Measurements from ENCODE around the gene LMTK3. TPM values are rescaled to one million over a fixed set of nuclear protein-coding genes. Genes with fewer than 3 reads are reported as not detected.

LMTK3 gene
- total and polyA plus RNA-seq, 2 of the 13 experiments (the other 11 are each of a cell fraction or from before 2014, with no cell fraction given) = 0.18 to 0.29 TPM

GRCh38 chr19:48496959-48497727 is 14.5 kb downstream of the LMTK3 start (continued):
- TF ChIP-seq, protein P1, sequence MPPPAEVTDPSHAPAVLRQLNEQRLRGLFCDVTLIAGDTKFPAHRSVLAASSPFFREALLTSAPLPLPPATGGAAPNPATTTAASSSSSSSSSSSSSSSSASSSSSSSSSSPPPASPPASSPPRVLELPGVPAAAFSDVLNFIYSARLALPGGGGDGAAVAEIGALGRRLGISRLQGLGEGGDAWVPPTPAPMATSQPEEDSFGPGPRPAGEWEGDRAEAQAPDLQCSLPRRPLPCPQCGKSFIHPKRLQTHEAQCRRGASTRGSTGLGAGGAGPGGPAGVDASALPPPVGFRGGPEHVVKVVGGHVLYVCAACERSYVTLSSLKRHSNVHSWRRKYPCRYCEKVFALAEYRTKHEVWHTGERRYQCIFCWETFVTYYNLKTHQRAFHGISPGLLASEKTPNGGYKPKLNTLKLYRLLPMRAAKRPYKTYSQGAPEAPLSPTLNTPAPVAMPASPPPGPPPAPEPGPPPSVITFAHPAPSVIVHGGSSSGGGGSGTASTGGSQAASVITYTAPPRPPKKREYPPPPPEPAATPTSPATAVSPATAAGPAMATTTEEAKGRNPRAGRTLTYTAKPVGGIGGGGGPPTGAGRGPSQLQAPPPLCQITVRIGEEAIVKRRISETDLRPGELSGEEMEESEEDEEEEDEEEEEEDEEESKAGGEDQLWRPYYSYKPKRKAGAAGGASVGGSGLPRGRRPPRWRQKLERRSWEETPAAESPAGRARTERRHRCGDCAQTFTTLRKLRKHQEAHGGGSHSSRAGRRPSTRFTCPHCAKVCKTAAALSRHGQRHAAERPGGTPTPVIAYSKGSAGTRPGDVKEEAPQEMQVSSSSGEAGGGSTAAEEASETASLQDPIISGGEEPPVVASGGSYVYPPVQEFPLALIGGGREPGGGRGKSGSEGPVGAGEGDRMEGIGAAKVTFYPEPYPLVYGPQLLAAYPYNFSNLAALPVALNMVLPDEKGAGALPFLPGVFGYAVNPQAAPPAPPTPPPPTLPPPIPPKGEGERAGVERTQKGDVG (CRISPR knock-in tag; IDR thresholded peaks at IDR 0.05; ENCODE audit: borderline replicate concordance) = 0 out of 2 replicates have a peak, but pooled peaks have one; percentile 36
- TF ChIP-seq GPN1 (CRISPR knock-in tag; IDR thresholded peaks at IDR 0.05; ENCODE audit: borderline replicate concordance) (no peak), STAT6 (CRISPR knock-in tag; IDR thresholded peaks at IDR 0.05; ENCODE audit: borderline replicate concordance) (no peak), KLF9 (CRISPR knock-in tag; IDR thresholded peaks at IDR 0.05; ENCODE audit: low read depth) (no peak), ZNF350 (CRISPR knock-in tag; IDR thresholded peaks at IDR 0.05; ENCODE audit: borderline replicate concordance, low read depth) (no peak), HOXA3 (CRISPR knock-in tag; IDR thresholded peaks at IDR 0.05) (no peak), ZBTB7A (CRISPR knock-in tag; IDR thresholded peaks at IDR 0.05) (peak; percentile 34; the same call in 1 of the 2 replicates), CTCF (CRISPR knock-in tag; IDR thresholded peaks at IDR 0.05) (peak; percentile 10; the same call in 1 of the 2 replicates), ZNF552 (CRISPR knock-in tag; IDR thresholded peaks at IDR 0.05; ENCODE audit: borderline replicate concordance) (no peak), YEATS2 (CRISPR knock-in tag; IDR thresholded peaks at IDR 0.05; ENCODE audit: borderline replicate concordance) (no peak), CEBPG (CRISPR knock-in tag; IDR thresholded peaks at IDR 0.05) (no peak), POLR2AphosphoS2 (IDR thresholded peaks at IDR 0.05; ENCODE audit: low read depth, low read length) (no peak), RBM39 (IDR thresholded peaks at IDR 0.05; ENCODE audit: low read depth, low read length, poor library complexity, severe bottlenecking) (no peak), HOXA5 (CRISPR knock-in tag; IDR thresholded peaks at IDR 0.05) (no peak), U2AF2 (IDR thresholded peaks at IDR 0.05; ENCODE audit: low read depth, low read length) (no peak), ZNF75D (CRISPR knock-in tag; IDR thresholded peaks at IDR 0.05; ENCODE audit: borderline replicate concordance) (no peak), ZNF143 (CRISPR knock-in tag; IDR thresholded peaks at IDR 0.05) (peak; percentile 24; the same call in 1 of the 2 replicates), ASH2L (IDR thresholded peaks at IDR 0.05; ENCODE audit: insufficient read length, low read depth, low read length) (no peak), KDM2A (CRISPR knock-in tag; IDR thresholded peaks at IDR 0.05; ENCODE audit: borderline replicate concordance, low read depth) (peak; percentile 65)
- TF ChIP-seq, protein P2, sequence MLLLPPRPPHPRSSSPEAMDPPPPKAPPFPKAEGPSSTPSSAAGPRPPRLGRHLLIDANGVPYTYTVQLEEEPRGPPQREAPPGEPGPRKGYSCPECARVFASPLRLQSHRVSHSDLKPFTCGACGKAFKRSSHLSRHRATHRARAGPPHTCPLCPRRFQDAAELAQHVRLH (CRISPR knock-in tag; IDR thresholded peaks at IDR 0.05; ENCODE audit: borderline replicate concordance, low read depth) = no peak; the same call in 1 of the 2 replicates

Data from HepG2 (cell line).